Measurements from ENCODE around the gene SOAT2. TPM values are rescaled to one million over a fixed set of nuclear protein-coding genes. Genes with fewer than 3 reads are reported as not detected.

SOAT2 gene
- total and polyA plus RNA-seq, 2 donors (not counting 3 experiments of a cell fraction or from before 2014, with no cell fraction given): not detected

GRCh38 chr12:53091756-53092155, 11.5 kb upstream of the SOAT2 start:
- dilution Hi-C loops (cut with MboI; ENCODE audit: extremely low pct_ligation_motif_present, low sequenced_read_pairs) (no loop called here), intact Hi-C loops (cut with micrococcal nuclease) (no loop called here)
- TF ChIP-seq FOS (IDR thresholded peaks at IDR 0.05; ENCODE audit: borderline replicate concordance, insufficient read depth, low read length): no peak
- TF ChIP-seq EZH2 (IDR thresholded peaks at IDR 0.05; ENCODE audit: borderline replicate concordance, low read depth, low read length, severe bottlenecking): no peak
- TF ChIP-seq CTCF (IDR thresholded peaks at IDR 0.05; ENCODE audit: extremely low read depth in 1 of 2, insufficient read depth in 1 of 2, low read depth in 1 of 2, low read length in 2 of 2): no peak
- no peak for TF ChIP-seq JUN (IDR thresholded peaks at IDR 0.05; ENCODE audit: borderline replicate concordance, insufficient read depth, insufficient read length, low read depth)
- no peak for TF ChIP-seq MAX (IDR thresholded peaks at IDR 0.05; ENCODE audit: insufficient read depth, insufficient read length)
- no peak for TF ChIP-seq GATA2 (IDR thresholded peaks at IDR 0.05; ENCODE audit: insufficient read depth, insufficient read length, low read depth, low read length)
- no peak for TF ChIP-seq POLR2AphosphoS5 (IDR thresholded peaks at IDR 0.05; ENCODE audit: insufficient read depth, low read depth, low read length)
- TF ChIP-seq POLR2A (IDR thresholded peaks at IDR 0.05; ENCODE audit: low read depth, low read length): no peak
- TF ChIP-seq MYC (IDR thresholded peaks at IDR 0.05; ENCODE audit: low read depth, low read length): no peak
- peaks cover 4% of the 10 kb centered on the region in 2 experiments for H3K27me3 ChIP-seq (ENCODE audit: control insufficient read depth in 2 of 2, insufficient read depth in 2 of 2, low read length in 2 of 2)
- H4K20me1 ChIP-seq (replicated peaks; ENCODE audit: control insufficient read depth, extremely low read depth, insufficient read depth, low read length): no peaks in the 10 kb centered on the region
- no peak overlapping the region for H2AFZ ChIP-seq (ENCODE audit: low read depth, low read length)
- no peak overlapping the region for H3K9ac ChIP-seq (replicated peaks; ENCODE audit: extremely low read depth, insufficient read depth, low read length)
- no peak for FAIRE-seq
- CTCF ChIA-PET: interaction anchor here (1.1 to 2.8 kb wide), 2 partner anchors 26 kb away, joined by 4 to 21 read pairs; no protein-coding TSS in a partner anchor
- H3K79me2 ChIP-seq (ENCODE audit: control insufficient read depth, insufficient read depth, low read length): no peaks in the 10 kb centered on the region
- no peak for DNase-seq (ENCODE audit: low read depth, low spot score)
- H3K27ac ChIP-seq (ENCODE audit: insufficient read depth, low read depth, low read length): no peak overlapping the region
- no peaks in the 10 kb centered on the region for H3K36me3 ChIP-seq (ENCODE audit: control insufficient read depth in 2 of 2, extremely low read depth in 1 of 2, insufficient read depth in 2 of 2, low read length in 2 of 2)
- no TSS peak for BruUV-seq (replicated peaks)
- no peak overlapping the region for H3K4me2 ChIP-seq (ENCODE audit: insufficient read depth, low read length)
- no peaks in the 10 kb centered on the region for H3K9me1 ChIP-seq (replicated peaks; ENCODE audit: control insufficient read depth, extremely low read depth, insufficient read depth, low read length)
- POLR2A ChIA-PET: no interaction called here
- no peaks in the 10 kb centered on the region for H3K9me3 ChIP-seq (replicated peaks; ENCODE audit: control insufficient read depth, insufficient read depth, low read length)
- no peak overlapping the region for H3K4me3 ChIP-seq (replicated peaks in 1 of 3; ENCODE audit: insufficient read depth in 1 of 3, low read depth in 1 of 3, low read length in 3 of 3)
- peaks cover 2% of the 10 kb centered on the region for H3K4me1 ChIP-seq (ENCODE audit: control insufficient read depth, extremely low read depth, insufficient read depth, low read length)

Measured in endothelial cell of umbilical vein (primary cell).